Astrocyte of the cerebellum (primary cell): ENCODE measurements around the gene MYT1.
"Not testable (repeated sequence)": the region's sequence is repeated elsewhere in the genome, so short reads cannot be mapped to it uniquely, and the experiment has no call there.

Source experiments
- DNase-seq: peaks from one replicate; pipeline ENCODE4 v3.0.0-alpha.2; 2011; ENCODE audit warnings: low read depth
- H3K4me3 ChIP-seq: 2 replicates; pipeline ENCODE4 v1.5.1; 2011; ENCODE audit warnings: mild to moderate bottlenecking, low read depth, low read length, moderate library complexity
- in situ Hi-C: cut with HindIII; loops from 2 replicates; pipeline ENCODE4 v1.10.0; 2017; ENCODE audit warnings: low sequenced_read_pairs
- TF ChIP-seq, protein P1 (sequence below): IDR thresholded peaks from 2 replicates; pipeline ENCODE4 v1.5.1; 2012; ENCODE audit warnings: low read length, low read depth, moderate library complexity, mild to moderate bottlenecking; ENCODE audit errors: missing control alignments

MYT1 gene

GRCh38 chr20:64119681-64120341, 44.4 kb upstream of the MYT1 start:
- TF ChIP-seq, protein P1, sequence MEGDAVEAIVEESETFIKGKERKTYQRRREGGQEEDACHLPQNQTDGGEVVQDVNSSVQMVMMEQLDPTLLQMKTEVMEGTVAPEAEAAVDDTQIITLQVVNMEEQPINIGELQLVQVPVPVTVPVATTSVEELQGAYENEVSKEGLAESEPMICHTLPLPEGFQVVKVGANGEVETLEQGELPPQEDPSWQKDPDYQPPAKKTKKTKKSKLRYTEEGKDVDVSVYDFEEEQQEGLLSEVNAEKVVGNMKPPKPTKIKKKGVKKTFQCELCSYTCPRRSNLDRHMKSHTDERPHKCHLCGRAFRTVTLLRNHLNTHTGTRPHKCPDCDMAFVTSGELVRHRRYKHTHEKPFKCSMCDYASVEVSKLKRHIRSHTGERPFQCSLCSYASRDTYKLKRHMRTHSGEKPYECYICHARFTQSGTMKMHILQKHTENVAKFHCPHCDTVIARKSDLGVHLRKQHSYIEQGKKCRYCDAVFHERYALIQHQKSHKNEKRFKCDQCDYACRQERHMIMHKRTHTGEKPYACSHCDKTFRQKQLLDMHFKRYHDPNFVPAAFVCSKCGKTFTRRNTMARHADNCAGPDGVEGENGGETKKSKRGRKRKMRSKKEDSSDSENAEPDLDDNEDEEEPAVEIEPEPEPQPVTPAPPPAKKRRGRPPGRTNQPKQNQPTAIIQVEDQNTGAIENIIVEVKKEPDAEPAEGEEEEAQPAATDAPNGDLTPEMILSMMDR: no peak
- in situ Hi-C loops: no loop called here
- H3K4me3 ChIP-seq: no peak overlapping the region
- no peak for DNase-seq

GRCh38 chr20:64121586-64121985, 42.7 kb upstream of the MYT1 start:
- no peak for DNase-seq
- TF ChIP-seq, protein P1: no peak
- in situ Hi-C loops: no loop called here
- no peak overlapping the region for H3K4me3 ChIP-seq

- DNase-seq, H3K4me3 ChIP-seq, in situ Hi-C loops: not testable (repeated sequence)
Observed at GRCh38 chr20:64122927-64123326, 41.3 kb upstream of the MYT1 start.

DNA sequence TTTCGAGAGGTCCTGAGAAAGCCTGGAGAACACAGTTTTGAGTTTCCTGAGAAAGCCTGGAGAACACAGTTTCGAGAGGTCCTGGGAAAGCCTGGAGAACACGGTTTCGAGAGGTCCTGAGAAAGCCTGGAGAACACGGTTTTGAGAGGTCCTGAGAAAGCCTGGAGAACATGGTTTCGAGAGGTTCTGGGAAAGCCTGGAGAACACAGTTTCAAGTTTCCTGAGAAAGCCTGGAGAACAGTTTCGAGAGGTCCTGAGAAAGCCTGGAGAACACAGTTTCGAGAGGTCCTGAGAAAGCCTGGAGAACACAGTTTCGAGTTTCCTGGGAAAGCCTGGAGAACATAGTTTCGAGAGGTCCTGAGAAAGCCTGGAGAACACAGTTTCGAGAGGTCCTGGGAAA, 40.7 kb upstream of the MYT1 start:
- DNase-seq, H3K4me3 ChIP-seq, in situ Hi-C loops: not testable (repeated sequence)

GRCh38 chr20:64129146-64129782, 35.0 kb upstream of the MYT1 start:
- in situ Hi-C loops: no loop called here
- TF ChIP-seq, protein P1: no peak
- DNase-seq: no peak
- no peak overlapping the region for H3K4me3 ChIP-seq

DNA sequence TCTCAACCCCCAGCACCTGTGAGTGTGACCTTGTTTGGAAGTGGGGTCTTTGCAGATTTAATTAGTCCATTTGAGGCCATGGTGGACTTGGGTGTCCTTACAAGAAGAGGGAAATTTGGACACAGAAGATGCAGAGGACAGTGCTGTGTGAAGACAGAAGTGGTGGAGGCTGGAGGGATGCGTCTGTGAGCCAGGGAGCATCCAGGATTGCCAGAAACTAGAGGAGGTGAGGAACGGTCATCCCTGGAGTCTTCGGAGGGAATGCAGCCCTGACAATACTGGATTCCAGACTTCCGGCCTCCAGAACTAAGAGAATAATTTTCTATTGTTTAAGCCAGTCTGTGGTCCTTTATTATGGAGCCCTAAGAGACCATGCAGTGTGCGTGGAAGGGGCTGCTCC, 34.0 kb upstream of the MYT1 start:
- in situ Hi-C loops: no loop called here

DNA sequence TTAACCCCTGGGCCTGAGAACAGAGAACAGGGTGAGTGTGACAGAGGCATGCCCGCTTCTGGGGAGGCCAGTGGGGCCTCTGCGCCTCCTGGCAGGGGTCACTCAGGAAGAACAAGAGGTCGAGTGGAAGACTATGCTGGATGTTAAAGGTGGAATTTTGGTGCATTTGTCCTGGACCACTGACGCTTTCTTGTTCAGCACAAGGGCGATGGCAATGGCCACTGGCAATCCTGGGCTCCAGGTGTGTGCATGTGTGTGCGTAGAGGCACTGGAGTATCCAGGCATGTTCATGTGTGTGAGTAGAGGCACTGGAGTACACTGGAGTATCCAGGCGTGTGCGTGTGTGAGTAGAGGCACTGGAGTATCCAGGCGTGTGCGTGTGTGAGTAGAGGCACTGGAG, 33.4 kb upstream of the MYT1 start:
- DNase-seq: no peak
- in situ Hi-C loops: no loop called here
- no peak overlapping the region for H3K4me3 ChIP-seq
- TF ChIP-seq, protein P1: no peak

More for the DNA sequence above, 34.0 kb upstream of the MYT1 start:
- no peak for DNase-seq
- TF ChIP-seq, protein P1: no peak
- no peak overlapping the region for H3K4me3 ChIP-seq
